GM12873 (cell line): ENCODE measurements around the gene ARHGAP9.

Source experiments
- TF ChIP-seq, protein P1 (sequence below): IDR thresholded peaks from 2 replicates; pipeline ENCODE4 v1.5.1; 2012; ENCODE audit warnings: low read depth, mild to moderate bottlenecking, moderate library complexity, low read length, control low read depth; ENCODE audit not compliant: insufficient read depth; ENCODE audit errors: missing control alignments

The ARHGAP9 gene

DNA sequence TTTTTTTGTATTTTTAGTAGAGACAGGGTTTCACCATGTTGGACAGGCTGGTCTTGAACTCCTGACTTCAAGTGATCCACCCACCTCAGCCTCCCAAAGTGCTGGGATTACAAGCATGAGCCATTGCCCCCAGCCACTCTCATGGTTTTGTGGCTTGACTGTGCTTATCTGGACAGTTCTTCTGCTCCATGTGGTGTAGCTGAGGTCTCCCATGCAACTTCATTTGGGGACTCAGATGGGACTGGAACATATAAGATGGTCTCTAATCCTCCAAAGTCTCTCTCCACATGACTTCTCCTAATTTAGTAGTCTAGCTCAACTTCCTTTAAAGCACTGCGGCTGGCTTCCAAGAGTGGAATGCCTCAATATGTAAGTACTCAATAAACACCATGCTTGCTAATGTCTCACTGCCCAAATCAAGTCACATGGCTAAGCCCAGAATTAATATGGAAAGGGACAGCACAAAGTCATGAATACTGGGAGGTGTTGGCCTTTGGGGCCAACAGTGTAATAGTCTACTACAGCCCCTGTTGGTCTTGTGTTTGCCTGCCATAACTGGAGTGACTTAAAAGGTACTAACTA lies 37.7 kb downstream of the ARHGAP9 start:
- TF ChIP-seq, protein P1, sequence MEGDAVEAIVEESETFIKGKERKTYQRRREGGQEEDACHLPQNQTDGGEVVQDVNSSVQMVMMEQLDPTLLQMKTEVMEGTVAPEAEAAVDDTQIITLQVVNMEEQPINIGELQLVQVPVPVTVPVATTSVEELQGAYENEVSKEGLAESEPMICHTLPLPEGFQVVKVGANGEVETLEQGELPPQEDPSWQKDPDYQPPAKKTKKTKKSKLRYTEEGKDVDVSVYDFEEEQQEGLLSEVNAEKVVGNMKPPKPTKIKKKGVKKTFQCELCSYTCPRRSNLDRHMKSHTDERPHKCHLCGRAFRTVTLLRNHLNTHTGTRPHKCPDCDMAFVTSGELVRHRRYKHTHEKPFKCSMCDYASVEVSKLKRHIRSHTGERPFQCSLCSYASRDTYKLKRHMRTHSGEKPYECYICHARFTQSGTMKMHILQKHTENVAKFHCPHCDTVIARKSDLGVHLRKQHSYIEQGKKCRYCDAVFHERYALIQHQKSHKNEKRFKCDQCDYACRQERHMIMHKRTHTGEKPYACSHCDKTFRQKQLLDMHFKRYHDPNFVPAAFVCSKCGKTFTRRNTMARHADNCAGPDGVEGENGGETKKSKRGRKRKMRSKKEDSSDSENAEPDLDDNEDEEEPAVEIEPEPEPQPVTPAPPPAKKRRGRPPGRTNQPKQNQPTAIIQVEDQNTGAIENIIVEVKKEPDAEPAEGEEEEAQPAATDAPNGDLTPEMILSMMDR, result no peak

DNA sequence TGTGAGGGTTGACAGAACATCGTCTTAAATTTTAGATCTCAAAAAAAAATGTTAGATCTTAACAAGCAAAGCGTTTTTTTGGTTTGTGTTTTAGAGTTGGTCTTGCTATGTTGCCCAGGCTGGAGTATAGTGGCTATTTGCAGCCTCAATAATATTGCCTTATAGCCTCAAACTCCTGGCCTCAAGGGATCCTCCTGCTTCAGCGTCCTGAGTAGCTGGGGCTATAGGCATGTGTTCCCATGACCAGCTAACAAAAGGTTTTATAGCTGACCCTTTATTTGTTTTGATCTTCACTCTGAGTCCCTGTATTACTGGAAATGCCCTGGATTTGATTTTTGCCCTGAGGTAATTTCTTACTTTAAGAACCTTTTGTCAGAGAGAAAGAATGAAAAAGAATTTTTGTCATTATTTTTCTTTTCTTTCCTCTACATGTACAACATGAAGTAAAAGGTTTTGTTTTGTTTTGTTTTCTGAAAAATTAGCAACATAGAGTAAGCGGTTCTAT lies 39.9 kb downstream of the ARHGAP9 start:
- TF ChIP-seq, protein P1, result no peak

DNA sequence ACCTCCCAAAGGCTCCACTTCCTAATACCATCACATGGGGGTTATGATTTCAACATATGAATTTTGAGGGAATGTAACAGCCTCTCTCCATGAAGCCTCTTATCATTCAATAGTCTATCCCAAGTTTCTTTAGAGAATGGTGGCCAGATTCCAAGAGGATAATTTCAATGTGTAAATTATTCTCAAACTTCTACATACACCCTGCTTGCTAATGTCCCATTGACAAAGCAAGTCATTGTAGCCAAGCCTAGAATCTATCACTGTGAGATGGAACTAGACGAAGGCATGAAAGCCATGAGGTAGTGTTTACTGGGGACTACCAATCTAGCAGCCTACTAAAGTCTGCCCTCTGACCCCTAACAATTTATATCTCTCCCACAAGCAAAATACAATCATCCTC lies 41.3 kb downstream of the ARHGAP9 start:
- TF ChIP-seq, protein P1, result no peak

DNA sequence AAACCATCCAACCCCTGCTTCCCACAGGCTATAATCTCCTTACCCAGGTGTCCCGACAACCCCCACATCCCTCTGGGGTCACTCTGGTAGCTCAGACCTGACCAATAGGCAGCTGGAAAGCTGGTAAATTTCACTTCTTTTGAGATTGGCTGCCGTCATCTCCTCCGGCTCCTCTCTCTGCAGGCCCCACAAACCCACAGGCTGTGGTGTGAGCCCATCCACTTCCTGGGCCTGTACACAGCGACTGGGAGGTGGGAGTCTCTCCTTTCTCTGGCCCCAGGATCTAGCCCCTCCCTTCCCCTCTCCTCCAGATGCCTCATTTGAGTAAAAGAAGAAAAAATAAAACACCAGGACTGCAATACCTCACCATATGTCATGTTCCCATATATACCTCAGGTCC lies 44.4 kb downstream of the ARHGAP9 start:
- TF ChIP-seq, protein P1, result no peak

DNA sequence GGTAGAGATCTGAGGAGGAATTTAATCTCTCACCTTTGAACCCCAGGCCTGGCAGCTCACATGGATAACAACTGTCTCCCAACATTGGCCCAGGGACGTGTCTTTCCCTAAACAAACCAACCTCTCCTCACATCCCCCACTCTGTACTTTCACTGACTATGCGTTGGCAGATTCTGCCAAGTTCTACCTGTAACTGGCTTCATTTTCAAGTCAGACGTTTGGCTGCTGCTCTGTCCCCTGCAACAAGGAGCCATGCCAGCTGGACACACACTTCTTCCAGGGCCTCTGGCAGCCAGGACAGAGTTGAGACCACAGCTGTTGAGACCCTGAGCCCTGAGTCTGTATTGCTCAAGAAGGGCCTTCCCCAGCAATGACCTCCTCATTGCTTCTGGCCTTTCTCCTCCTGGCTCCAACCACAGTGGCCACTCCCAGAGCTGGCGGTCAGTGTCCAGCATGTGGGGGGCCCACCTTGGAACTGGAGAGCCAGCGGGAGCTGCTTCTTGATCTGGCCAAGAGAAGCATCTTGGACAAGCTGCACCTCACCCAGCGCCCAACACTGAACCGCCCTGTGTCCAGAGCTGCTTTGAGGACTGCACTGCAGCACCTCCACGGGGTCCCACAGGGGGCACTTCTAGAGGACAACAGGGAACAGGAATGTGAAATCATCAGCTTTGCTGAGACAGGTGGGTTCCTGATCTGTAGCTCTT lies 45.0 kb downstream of the ARHGAP9 start, which contains the start of gene INHBC:
Gene INHBC, plus strand, starts transcription at position 268 of the 707 bp plus-strand sequence. Its CDS starts 103 bp downstream, at position 371.
- TF ChIP-seq, protein P1, result no peak

DNA sequence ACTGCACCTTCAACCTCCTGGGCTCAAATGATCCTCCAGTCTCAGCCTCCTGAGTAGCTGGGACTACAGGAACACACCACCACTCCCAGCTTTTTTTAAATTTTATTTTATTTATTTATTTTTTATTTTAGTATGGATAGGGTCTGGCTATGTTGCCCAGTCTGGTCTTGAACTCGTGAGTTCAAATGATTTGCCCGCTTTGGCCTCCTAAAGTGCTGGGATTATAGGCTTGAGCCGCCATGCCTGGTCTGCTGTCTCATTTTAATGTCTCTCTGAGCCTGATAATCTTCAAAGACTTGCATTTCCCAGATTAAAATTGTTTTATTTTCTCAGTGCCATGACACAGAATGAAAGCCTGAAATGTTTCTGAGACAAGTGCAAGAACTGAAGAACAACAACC lies 46.3 kb downstream of the ARHGAP9 start:
- TF ChIP-seq, protein P1, result no peak

DNA sequence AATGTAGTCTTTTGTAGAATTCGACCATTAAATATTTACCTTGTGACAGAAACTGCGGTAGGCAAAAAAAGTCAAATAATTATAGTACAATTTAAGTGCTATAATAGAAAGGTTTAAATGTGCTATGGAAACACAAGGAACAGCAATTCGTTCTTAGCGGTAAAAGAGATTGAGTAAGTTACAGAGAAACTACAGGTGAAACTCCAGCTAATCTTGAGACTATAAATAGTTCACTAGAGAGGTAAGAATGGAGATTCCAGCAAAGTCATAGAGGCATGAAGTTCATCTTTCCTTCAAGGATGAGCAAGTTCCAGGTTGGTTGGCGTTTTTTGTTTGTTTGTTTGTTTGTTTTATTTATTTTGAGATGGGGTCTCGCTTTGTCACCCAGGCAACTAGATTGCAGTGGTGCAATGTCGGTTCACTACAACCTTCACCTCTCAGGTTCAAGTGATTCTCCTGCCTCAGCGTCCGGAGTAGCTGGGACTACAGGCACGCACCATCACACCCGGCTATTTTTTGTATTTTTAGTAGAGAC lies 47.9 kb downstream of the ARHGAP9 start:
- TF ChIP-seq, protein P1, result no peak
